Activated T-cell treated with anti-CD3 and anti-CD28 coated beads, Interleukin-2, amount 50 U/mL, for 4 hours (primary cell): ENCODE measurements around the gene IL13. TPM values are rescaled to one million over a fixed set of nuclear protein-coding genes. Genes with fewer than 3 reads are reported as not detected.
"Not testable (repeated sequence)": the region's sequence is repeated elsewhere in the genome, so short reads cannot be mapped to it uniquely, and the experiment has no call there.

Experiments used
- ATAC-seq, 2 donors: fragments of 200-7000 bp; cut with Tn5 transposase; one replicate each; pipeline ENCODE4 v1.10.0; 2021
- DNase-seq: peaks from one replicate; pipeline ENCODE4 v3.0.0-alpha.2; 2020
- H3K27me3 Mint-ChIP-seq: one replicate; pipeline ENCODE4 v1.8.0; 2021; ENCODE audit warnings: low read depth, mixed read lengths
- H3K36me3 Mint-ChIP-seq: one replicate; pipeline ENCODE4 v1.8.0; 2022; ENCODE audit warnings: mixed read lengths; ENCODE audit not compliant: insufficient read depth
- H3K4me1 Mint-ChIP-seq: one replicate; pipeline ENCODE4 v1.8.0; 2021; ENCODE audit warnings: low read depth, mixed read lengths
- H3K4me3 Mint-ChIP-seq: one replicate; pipeline ENCODE4 v1.8.0; 2021; ENCODE audit warnings: mild to moderate bottlenecking, moderate library complexity, mixed read lengths
- H3K9me3 Mint-ChIP-seq: one replicate; pipeline ENCODE4 v1.8.0; 2021; ENCODE audit warnings: mixed read lengths
- total RNA-seq, 3 donors: library from RNA; stranded (reverse); gene quantifications; one replicate each; pipeline ENCODE4 v1.2.1, GENCODE V29; 2021

Gene IL13
- total RNA-seq: 10 to 100 TPM; 12.5 to 56.8 (median 26.9) TPM

- Mint-ChIP-seq H3K4me1 (peaks cover 17% of the 10 kb centered on the region), H3K36me3 (no peaks in the 10 kb centered on the region)
- ATAC-seq: peak; percentile 18 to 31
These were observed at the start of gene IL13 for GRCh38 chr5:132657676-132658380. IL13 (plus strand) TSS chr5:132658173; CDS start chr5:132658187, 14 bp downstream.

GRCh38 chr5:132611965-132612364 lies 46.0 kb upstream of the IL13 start:
- Mint-ChIP-seq H3K4me3 (no peak overlapping the region), H3K27me3 (no peaks in the 10 kb centered on the region), H3K36me3 (peaks cover 50% of the 10 kb centered on the region), H3K4me1 (no peaks in the 10 kb centered on the region), H3K9me3 (no peaks in the 10 kb centered on the region)
- ATAC-seq (no peak), DNase-seq (no peak)

More at GRCh38 chr5:132657676-132658380, at the start of gene IL13:
- Mint-ChIP-seq H3K4me3 (peak within 1 kb of the TSS; percentile 59), H3K27me3 (peaks cover 35% of the 10 kb centered on the region), H3K9me3 (no peaks in the 10 kb centered on the region)
- no peak for DNase-seq

- Mint-ChIP-seq H3K36me3 (peaks cover 56% of the 10 kb centered on the region), H3K4me3 (no peak overlapping the region), H3K4me1 (no peaks in the 10 kb centered on the region), H3K27me3 (no peaks in the 10 kb centered on the region), H3K9me3 (no peaks in the 10 kb centered on the region)
- DNase-seq (no peak), ATAC-seq (no peak)
These were observed 45.1 kb upstream of the IL13 start for GRCh38 chr5:132612846-132613245.

GRCh38 chr5:132621699-132622098 lies 36.3 kb upstream of the IL13 start:
- Mint-ChIP-seq H3K9me3 (no peaks in the 10 kb centered on the region), H3K36me3 (peaks cover 56% of the 10 kb centered on the region), H3K27me3 (no peaks in the 10 kb centered on the region), H3K4me1 (peaks cover 4% of the 10 kb centered on the region), H3K4me3 (no peak overlapping the region)
- DNase-seq (no peak), ATAC-seq (no peak)

GRCh38 chr5:132622608-132623007 lies 35.4 kb upstream of the IL13 start:
- Mint-ChIP-seq H3K36me3 (peaks cover 53% of the 10 kb centered on the region), H3K9me3 (no peaks in the 10 kb centered on the region), H3K4me3 (no peak overlapping the region), H3K4me1 (peaks cover 4% of the 10 kb centered on the region), H3K27me3 (no peaks in the 10 kb centered on the region)
- no peak for DNase-seq
- no peak for ATAC-seq

- H3K4me3 Mint-ChIP-seq: no peak overlapping the region
- peaks cover 46% of the 10 kb centered on the region for H3K36me3 Mint-ChIP-seq
- DNase-seq (no peak), ATAC-seq (no peak)
- H3K4me1 Mint-ChIP-seq: peaks cover 19% of the 10 kb centered on the region
- no peaks in the 10 kb centered on the region for H3K27me3 Mint-ChIP-seq
- no peaks in the 10 kb centered on the region for H3K9me3 Mint-ChIP-seq
These were observed 30.5 kb upstream of the IL13 start for GRCh38 chr5:132627470-132627869.

- peaks cover 15% of the 10 kb centered on the region for H3K4me1 Mint-ChIP-seq
- no peaks in the 10 kb centered on the region for H3K9me3 Mint-ChIP-seq
- H3K4me3 Mint-ChIP-seq: no peak overlapping the region
- H3K36me3 Mint-ChIP-seq: peaks cover 33% of the 10 kb centered on the region
- H3K27me3 Mint-ChIP-seq: no peaks in the 10 kb centered on the region
- no peak for ATAC-seq
- no peak for DNase-seq
These were observed 29.2 kb upstream of the IL13 start for GRCh38 chr5:132628814-132629213.

- H3K27me3 Mint-ChIP-seq: no peaks in the 10 kb centered on the region
- ATAC-seq: no peak
These were observed 28.6 kb upstream of the IL13 start for GRCh38 chr5:132629230-132629944.

GRCh38 chr5:132633587-132633986 lies 24.4 kb upstream of the IL13 start:
- DNase-seq, H3K4me3 Mint-ChIP-seq, ATAC-seq, H3K27me3 Mint-ChIP-seq, H3K9me3 Mint-ChIP-seq: not testable (repeated sequence)
- peaks cover 26% of the 10 kb centered on the region for H3K4me1 Mint-ChIP-seq
- peaks cover 33% of the 10 kb centered on the region for H3K36me3 Mint-ChIP-seq

More at GRCh38 chr5:132629230-132629944, 28.6 kb upstream of the IL13 start:
- no peak for DNase-seq
- Mint-ChIP-seq H3K4me3 (no peak overlapping the region), H3K36me3 (peaks cover 31% of the 10 kb centered on the region), H3K4me1 (peaks cover 15% of the 10 kb centered on the region), H3K9me3 (no peaks in the 10 kb centered on the region)

GRCh38 chr5:132635873-132636272 lies 22.1 kb upstream of the IL13 start:
- H3K4me1 Mint-ChIP-seq: peaks cover 26% of the 10 kb centered on the region
- DNase-seq: no peak

GRCh38 chr5:132637241-132637640 lies 20.7 kb upstream of the IL13 start:
- no peak for DNase-seq
- peaks cover 46% of the 10 kb centered on the region for H3K36me3 Mint-ChIP-seq
- ATAC-seq: no peak
- peaks cover 36% of the 10 kb centered on the region for H3K4me1 Mint-ChIP-seq
- no peaks in the 10 kb centered on the region for H3K27me3 Mint-ChIP-seq
- no peak overlapping the region for H3K4me3 Mint-ChIP-seq
- H3K9me3 Mint-ChIP-seq: no peaks in the 10 kb centered on the region

More at GRCh38 chr5:132635873-132636272, 22.1 kb upstream of the IL13 start:
- Mint-ChIP-seq H3K4me3 (no peak overlapping the region), H3K9me3 (no peaks in the 10 kb centered on the region), H3K36me3 (peaks cover 43% of the 10 kb centered on the region), H3K27me3 (no peaks in the 10 kb centered on the region)
- ATAC-seq: peak; percentile 89 to 91

- ATAC-seq: no peak
- no peak for DNase-seq
- Mint-ChIP-seq H3K36me3 (peaks cover 51% of the 10 kb centered on the region), H3K4me1 (peaks cover 36% of the 10 kb centered on the region), H3K9me3 (no peaks in the 10 kb centered on the region), H3K4me3 (no peak overlapping the region), H3K27me3 (no peaks in the 10 kb centered on the region)
These were observed 18.3 kb upstream of the IL13 start for GRCh38 chr5:132639706-132640130.

- Mint-ChIP-seq H3K9me3 (no peaks in the 10 kb centered on the region), H3K4me1 (peaks cover 31% of the 10 kb centered on the region), H3K27me3 (no peaks in the 10 kb centered on the region), H3K4me3 (no peak overlapping the region), H3K36me3 (peaks cover 54% of the 10 kb centered on the region)
- DNase-seq: no peak
- no peak for ATAC-seq
These were observed 17.4 kb upstream of the IL13 start for GRCh38 chr5:132640613-132641012.

- H3K9me3 Mint-ChIP-seq: no peaks in the 10 kb centered on the region
- no peak overlapping the region for H3K4me3 Mint-ChIP-seq
- H3K27me3 Mint-ChIP-seq: no peaks in the 10 kb centered on the region
- peaks cover 53% of the 10 kb centered on the region for H3K36me3 Mint-ChIP-seq
- ATAC-seq: peak; percentile 87 to 89
- DNase-seq: no peak
- H3K4me1 Mint-ChIP-seq: peaks cover 24% of the 10 kb centered on the region
These were observed 16.7 kb upstream of the IL13 start for GRCh38 chr5:132641241-132641723.

GRCh38 chr5:132641841-132642240 lies 16.1 kb upstream of the IL13 start:
- peaks cover 23% of the 10 kb centered on the region for H3K4me1 Mint-ChIP-seq
- peaks cover 53% of the 10 kb centered on the region for H3K36me3 Mint-ChIP-seq
- ATAC-seq (peak in 1 of 2 donors; percentile 15), DNase-seq (no peak)
- H3K9me3 Mint-ChIP-seq: no peaks in the 10 kb centered on the region
- H3K27me3 Mint-ChIP-seq: no peaks in the 10 kb centered on the region
- H3K4me3 Mint-ChIP-seq: no peak overlapping the region
